ENCODE data around the gene VPS54. TPM values are rescaled to one million over a fixed set of nuclear protein-coding genes. Genes with fewer than 3 reads are reported as not detected.

Gene VPS54
- total RNA-seq, 4 donors from 2014 or later = 21.7 to 33.2 (median 27.2) TPM

- TF ChIP-seq CTCF (IDR thresholded peaks at IDR 0.05) (no peak), POLR2AphosphoS5 (IDR thresholded peaks at IDR 0.05) (no peak), EP300 (IDR thresholded peaks at IDR 0.05) (no peak), POLR2A (IDR thresholded peaks at IDR 0.05) (no peak)
- H3K36me3 ChIP-seq = peaks cover 0 to 43% of the 10 kb centered on the region in 2 donors
- H3K27ac ChIP-seq = no peak overlapping the region
- no peak overlapping the region for H3K4me3 ChIP-seq
- no peak for ATAC-seq
- H3K4me1 ChIP-seq = peaks cover 0 to 33% (median 0%) of the 10 kb centered on the region in 3 donors
- H3K27me3 ChIP-seq = no peaks in the 10 kb centered on the region
- H3K9me3 ChIP-seq = no peaks in the 10 kb centered on the region
- 38 to 42% methylated on average over 1 of the region's 1 CpG for WGBS, 2 donors (ENCODE audit: low coverage in 1 of 2)
Observed at GRCh38 chr2:63863707-63864106, 155.5 kb downstream of the VPS54 start.

- no peak for ATAC-seq
- H3K36me3 ChIP-seq = peaks cover 4 to 52% of the 10 kb centered on the region in 2 donors
Observed at GRCh38 chr2:63862806-63863205, 156.4 kb downstream of the VPS54 start.

GRCh38 chr2:63861220-63861822 lies 157.9 kb downstream of the VPS54 start:
- peaks cover 0 to 33% (median 0%) of the 10 kb centered on the region in 3 donors for H3K4me1 ChIP-seq
- no peaks in the 10 kb centered on the region for H3K9me3 ChIP-seq
- peak; percentile 62 for ATAC-seq
- TF ChIP-seq POLR2A (IDR thresholded peaks at IDR 0.05) = no peak
- no peak for TF ChIP-seq EP300 (IDR thresholded peaks at IDR 0.05)
- TF ChIP-seq CTCF (IDR thresholded peaks at IDR 0.05) = peak; percentile 45 to 66 (median 64)
- no peak for TF ChIP-seq POLR2AphosphoS5 (IDR thresholded peaks at IDR 0.05)
- no peak overlapping the region for H3K27ac ChIP-seq
- H3K27me3 ChIP-seq = no peaks in the 10 kb centered on the region
- H3K36me3 ChIP-seq = peaks cover 5 to 67% of the 10 kb centered on the region in 2 donors
- 21 to 27% methylated on average over 6 of the region's 6 CpGs for WGBS, 2 donors (ENCODE audit: low coverage in 1 of 2)
- H3K4me3 ChIP-seq = no peak overlapping the region

More at GRCh38 chr2:63862806-63863205, 156.4 kb downstream of the VPS54 start:
- Histone ChIP-seq H3K27me3 (no peaks in the 10 kb centered on the region), H3K4me1 (peaks cover 0 to 33% (median 0%) of the 10 kb centered on the region in 3 donors), H3K27ac (peak overlapping the region in 2 of 4 donors; percentile 46 to 51), H3K9me3 (no peaks in the 10 kb centered on the region), H3K4me3 (no peak overlapping the region)
- WGBS, 2 donors (ENCODE audit: low coverage in 1 of 2) = 46 to 50% methylated on average over 1 of the region's 1 CpG
- TF ChIP-seq CTCF (IDR thresholded peaks at IDR 0.05) = no peak
- no peak for TF ChIP-seq POLR2A (IDR thresholded peaks at IDR 0.05)
- no peak for TF ChIP-seq POLR2AphosphoS5 (IDR thresholded peaks at IDR 0.05)
- no peak for TF ChIP-seq EP300 (IDR thresholded peaks at IDR 0.05)

- H3K27ac ChIP-seq = no peak overlapping the region
- no peak overlapping the region for H3K4me3 ChIP-seq
- H3K27me3 ChIP-seq = no peaks in the 10 kb centered on the region
- WGBS, 2 donors (ENCODE audit: low coverage in 1 of 2) = 97 to 100% methylated on average over 2 of the region's 2 CpGs
- peaks cover 5 to 68% of the 10 kb centered on the region in 2 donors for H3K36me3 ChIP-seq
- no peak for TF ChIP-seq POLR2AphosphoS5 (IDR thresholded peaks at IDR 0.05)
- no peak for TF ChIP-seq POLR2A (IDR thresholded peaks at IDR 0.05)
- no peak for TF ChIP-seq CTCF (IDR thresholded peaks at IDR 0.05)
- TF ChIP-seq EP300 (IDR thresholded peaks at IDR 0.05) = no peak
- no peak for ATAC-seq
- H3K4me1 ChIP-seq = peaks cover 3 to 38% (median 9%) of the 10 kb centered on the region in 3 donors
- H3K9me3 ChIP-seq = no peaks in the 10 kb centered on the region
Observed at GRCh38 chr2:63858291-63858690, 160.9 kb downstream of the VPS54 start.

GRCh38 chr2:63856303-63856603 lies 163.0 kb downstream of the VPS54 start:
- no peak for TF ChIP-seq CTCF (IDR thresholded peaks at IDR 0.05)
- no peak for TF ChIP-seq EP300 (IDR thresholded peaks at IDR 0.05)
- TF ChIP-seq POLR2A (IDR thresholded peaks at IDR 0.05) = no peak
- no peak for TF ChIP-seq POLR2AphosphoS5 (IDR thresholded peaks at IDR 0.05)
- Histone ChIP-seq H3K9me3 (no peaks in the 10 kb centered on the region), H3K4me1 (peaks cover 6 to 23% (median 20%) of the 10 kb centered on the region in 3 donors), H3K4me3 (no peak overlapping the region), H3K27me3 (no peaks in the 10 kb centered on the region), H3K36me3 (peaks cover 5 to 50% of the 10 kb centered on the region in 2 donors), H3K27ac (no peak overlapping the region)
- WGBS, 2 donors (ENCODE audit: low coverage in 1 of 2) = 75 to 91% methylated on average over 4 to 5 of the region's 5 CpGs
- ATAC-seq = no peak

Data from gastroesophageal sphincter (tissue), 4 donors.